HT1080 (cell line): ENCODE measurements around the gene SERPINA5. TPM values are rescaled to one million over a fixed set of nuclear protein-coding genes. Genes with fewer than 3 reads are reported as not detected.
"Not testable (repeated sequence)": the region's sequence is repeated elsewhere in the genome, so short reads cannot be mapped to it uniquely, and the experiment has no call there.

ENCODE experiments used
- DNase-seq: peaks from one replicate; pipeline ENCODE4 v3.0.0-alpha.2; 2015; ENCODE audit warnings: low read depth
- total RNA-seq: library from RNA; depleted of rRNA; stranded (reverse); fragments of >200 nt; shearing (Covaris generic); gene quantifications from 2 replicates; pipeline ENCODE4 v1.2.3, GENCODE V29; 2014

SERPINA5 gene
- total RNA-seq, 1 experiment from 2014 or later = not detected

GRCh38 chr14:94621358-94622134 is 40.3 kb downstream of the SERPINA5 start:
- DNase-seq = no peak

DNA sequence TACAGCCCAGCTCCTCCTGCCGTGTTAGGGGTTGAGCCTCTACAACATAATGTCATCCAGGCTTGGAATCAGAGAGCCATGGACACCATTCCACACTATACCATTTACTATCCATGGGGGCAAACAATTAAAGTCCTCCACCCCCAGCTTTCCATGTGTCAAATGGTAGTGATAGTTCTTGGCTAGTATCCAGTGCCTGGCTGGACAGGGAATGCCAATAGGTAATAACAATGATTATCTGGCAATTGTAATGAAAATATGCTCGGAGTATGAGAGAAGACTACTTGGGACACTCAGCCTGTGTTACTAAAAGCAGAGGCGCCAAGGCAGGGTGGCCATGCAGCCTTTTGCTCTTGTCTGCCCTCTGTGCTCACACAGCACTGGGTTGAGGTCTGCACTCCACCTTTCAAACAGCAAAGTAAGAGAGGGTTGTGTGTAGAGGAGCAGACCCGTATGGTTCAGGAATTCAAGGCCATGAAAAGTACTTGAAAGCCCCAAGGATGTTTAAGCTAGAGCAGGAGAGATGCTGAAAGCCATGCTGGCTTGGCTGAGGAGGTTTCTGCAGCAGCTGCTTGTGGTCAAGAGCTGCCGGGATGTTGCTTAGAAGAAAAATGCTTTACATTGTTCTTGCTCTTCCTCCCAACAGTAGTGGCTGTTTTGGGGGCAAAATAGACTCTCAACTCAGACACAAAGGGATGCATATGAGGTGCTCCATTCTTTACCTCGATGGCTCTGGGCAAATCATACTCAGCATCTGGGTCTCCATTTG is 41.6 kb downstream of the SERPINA5 start:
- DNase-seq = no peak

DNA sequence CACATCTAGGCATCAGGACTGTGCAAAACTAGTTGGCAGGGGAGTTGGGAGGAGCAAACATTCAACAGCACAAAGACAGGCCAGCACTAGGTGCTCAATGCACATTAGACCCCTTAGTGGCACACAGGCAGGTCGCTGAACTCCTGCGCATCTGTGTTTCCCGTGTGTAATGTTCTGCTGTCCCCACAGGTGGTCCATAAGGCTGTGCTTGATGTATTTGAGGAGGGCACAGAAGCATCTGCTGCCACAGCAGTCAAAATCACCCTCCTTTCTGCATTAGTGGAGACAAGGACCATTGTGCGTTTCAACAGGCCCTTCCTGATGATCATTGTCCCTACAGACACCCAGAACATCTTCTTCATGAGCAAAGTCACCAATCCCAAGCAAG is 42.2 kb downstream of the SERPINA5 start:
- no peak for DNase-seq

- DNase-seq = no peak
Measured at GRCh38 chr14:94623856-94624499, 42.8 kb downstream of the SERPINA5 start.

GRCh38 chr14:94624537-94625352 is 43.5 kb downstream of the SERPINA5 start:
- DNase-seq = peak; percentile 20

DNA sequence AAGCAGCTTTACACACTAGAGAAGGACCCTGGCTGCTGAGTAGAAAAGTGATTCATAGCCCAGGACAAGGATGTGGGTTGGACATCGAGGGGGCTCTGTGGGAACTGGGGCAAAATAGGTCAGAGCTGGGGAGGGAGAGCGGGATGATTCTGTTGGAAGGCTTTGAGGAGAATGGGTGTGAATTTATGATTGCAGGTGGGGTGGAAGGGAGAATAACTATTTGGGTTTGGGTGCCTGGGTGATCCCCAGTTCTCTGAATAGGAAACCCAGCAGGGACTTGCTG is 44.1 kb downstream of the SERPINA5 start:
- peak; percentile 61 for DNase-seq

GRCh38 chr14:94628578-94628977 is 47.4 kb downstream of the SERPINA5 start:
- DNase-seq = no peak

GRCh38 chr14:94630396-94630795 is 49.2 kb downstream of the SERPINA5 start:
- DNase-seq = no peak

DNA sequence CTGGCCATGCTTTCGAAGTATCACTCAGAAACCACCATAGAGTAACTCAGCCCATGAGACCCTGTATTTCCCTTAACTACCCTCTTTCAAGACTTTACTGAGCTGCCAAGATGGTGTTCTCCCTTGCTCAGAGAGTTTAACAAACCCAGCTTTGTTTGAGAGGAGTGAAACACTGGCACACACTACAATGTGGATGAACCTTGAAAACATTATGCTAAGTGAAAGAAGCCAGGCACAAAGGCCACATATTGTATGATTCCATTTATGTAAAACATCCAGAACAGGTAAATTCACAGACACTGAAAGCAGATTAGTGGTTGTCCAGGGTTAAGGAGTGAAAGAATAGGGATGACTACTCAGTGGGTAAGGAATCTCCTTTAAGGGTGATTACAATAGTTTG is 49.8 kb downstream of the SERPINA5 start:
- no peak for DNase-seq

DNA sequence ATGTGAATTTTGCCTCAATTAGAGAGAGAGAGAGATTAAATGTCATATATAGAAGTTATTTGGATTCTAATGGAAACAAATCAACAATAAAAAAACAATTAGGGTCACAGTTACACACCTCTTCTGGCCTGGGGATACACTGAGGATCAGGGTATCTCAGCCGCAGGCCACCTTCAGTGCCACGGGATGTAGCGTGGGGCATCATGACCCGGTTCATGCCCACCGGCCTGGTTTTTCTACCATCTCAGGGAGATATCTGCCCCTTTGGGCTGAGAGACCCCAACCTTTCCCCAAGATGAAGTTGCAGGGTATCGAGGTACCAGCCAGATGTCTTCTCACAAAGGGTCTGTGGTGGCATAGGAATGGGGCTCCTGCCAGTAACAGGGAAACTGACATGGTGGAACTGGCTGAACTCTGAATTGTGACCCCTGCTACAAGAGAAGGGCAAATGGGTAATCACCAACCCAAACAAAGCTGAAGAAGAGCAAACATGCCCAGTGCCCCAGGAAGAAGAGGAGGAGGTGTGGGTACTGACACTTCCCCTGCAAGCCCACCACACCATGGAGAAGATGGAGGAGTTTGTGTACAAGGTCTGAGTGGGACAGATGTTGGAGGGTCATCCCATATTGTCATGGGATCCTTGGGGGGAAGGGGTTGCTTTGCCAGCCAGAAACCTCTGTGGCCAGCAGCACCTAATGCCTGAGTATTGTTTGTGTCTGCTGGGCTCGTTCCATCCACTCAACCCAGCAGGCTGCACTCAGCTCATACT is 50.5 kb downstream of the SERPINA5 start:
- no peak for DNase-seq

DNA sequence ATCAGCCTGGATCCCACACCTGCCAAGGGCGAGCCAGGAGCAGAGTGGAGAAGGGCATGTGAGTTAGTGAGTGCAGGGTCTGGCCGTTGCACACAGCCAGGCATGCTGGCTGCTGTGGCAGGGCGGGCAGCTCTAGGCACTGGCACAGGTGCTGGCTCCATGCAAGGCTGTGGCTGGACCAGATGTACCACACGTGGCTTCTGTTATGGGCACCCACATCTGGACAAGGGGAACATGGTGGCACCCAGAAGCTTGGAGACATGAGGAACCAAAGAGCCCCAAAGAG is 51.0 kb downstream of the SERPINA5 start:
- no peak for DNase-seq

GRCh38 chr14:94633121-94633520 is 51.9 kb downstream of the SERPINA5 start:
- no peak for DNase-seq

DNA sequence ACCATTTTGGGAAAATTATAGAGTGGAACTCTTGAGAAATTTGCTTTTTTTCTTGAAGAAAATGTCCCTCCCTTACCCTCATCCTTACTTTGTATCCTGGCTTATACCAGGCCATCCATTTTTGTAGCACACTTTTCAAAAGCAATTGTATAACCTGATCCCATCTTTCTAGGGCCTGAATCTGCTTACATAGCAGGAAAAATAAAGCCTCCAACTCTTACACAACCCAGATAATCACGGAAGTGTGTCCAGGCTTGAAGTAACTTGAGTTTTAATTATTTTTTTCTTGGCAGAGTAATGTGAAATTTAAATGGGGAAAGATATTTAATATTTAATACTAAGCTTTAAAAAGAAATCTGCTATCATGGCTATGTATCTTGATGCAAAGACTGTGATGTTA is 53.9 kb downstream of the SERPINA5 start:
- DNase-seq = no peak

GRCh38 chr14:94636744-94637412 is 55.7 kb downstream of the SERPINA5 start:
- no peak for DNase-seq

GRCh38 chr14:94637814-94638213 is 56.6 kb downstream of the SERPINA5 start:
- DNase-seq = not testable (repeated sequence)

- peak; percentile 17 for DNase-seq
Measured at GRCh38 chr14:94638339-94638738, 57.1 kb downstream of the SERPINA5 start.

GRCh38 chr14:94638961-94639817 is 58.0 kb downstream of the SERPINA5 start:
- DNase-seq = no peak

DNA sequence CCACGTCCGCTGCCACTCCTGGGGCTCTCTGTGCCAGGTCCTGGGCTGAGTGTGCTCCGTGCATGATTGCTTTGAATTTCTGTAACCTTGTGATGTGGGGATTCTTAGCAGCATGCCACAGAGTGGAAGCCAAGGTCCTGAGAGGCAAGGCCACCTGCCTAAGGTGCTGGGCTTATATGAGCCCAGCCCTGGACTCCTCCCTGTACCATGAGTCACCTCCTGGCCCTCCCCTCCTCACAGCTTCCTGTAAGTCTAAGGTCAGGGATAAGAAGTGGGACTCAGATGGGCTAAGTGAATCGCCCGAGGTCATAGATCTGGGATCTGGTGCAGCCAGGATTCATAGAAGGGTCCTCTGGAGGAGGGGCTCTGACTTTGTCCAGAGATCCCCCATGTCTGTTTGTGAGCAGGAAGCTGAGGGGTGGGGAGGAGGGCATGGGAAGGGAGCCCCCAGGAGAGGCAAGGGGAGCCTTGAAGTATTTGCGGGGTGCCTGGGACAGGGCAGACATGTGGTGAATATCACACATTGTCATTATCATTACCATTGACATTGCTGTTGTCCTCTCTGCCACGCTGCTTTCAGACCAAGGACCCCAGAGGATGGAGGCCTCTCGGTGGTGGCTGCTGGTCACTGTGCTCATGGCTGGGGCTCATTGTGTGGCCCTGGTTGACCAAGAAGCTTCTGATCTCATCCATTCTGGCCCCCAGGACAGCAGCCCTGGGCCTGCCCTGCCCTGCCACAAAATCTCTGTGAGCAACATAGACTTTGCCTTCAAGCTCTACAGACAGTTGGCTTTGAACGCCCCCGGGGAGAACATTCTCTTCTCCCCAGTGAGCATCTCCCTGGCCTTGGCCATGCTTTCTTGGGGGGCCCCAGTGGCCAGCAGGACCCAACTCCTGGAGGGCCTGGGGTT is 59.8 kb downstream of the SERPINA5 start:
- peak; percentile 32 for DNase-seq

- DNase-seq = no peak
Measured at GRCh38 chr14:94641632-94641955, 60.4 kb downstream of the SERPINA5 start.
